Bronchial epithelial cell (primary cell): ENCODE results near the gene PROC. TPM values are rescaled to one million over a fixed set of nuclear protein-coding genes. Genes with fewer than 3 reads are reported as not detected.

ENCODE experiments used
- DNase-seq: peaks from one replicate; pipeline ENCODE4 v3.0.0-alpha.2; 2010; ENCODE audit warnings: low read depth
- FAIRE-seq: peaks from 2 replicates; lab custom pipeline; 2011; peaks lifted over from hg19 to GRCh38; lab: Jason Lieb, UNC
- H3K27me3 ChIP-seq: 2 replicates; pipeline ENCODE4 v1.5.1; 2011; ENCODE audit warnings: low read length; ENCODE audit not compliant: control insufficient read depth, insufficient read depth
- H3K36me3 ChIP-seq: 2 replicates; pipeline ENCODE4 v1.5.1; 2011; ENCODE audit warnings: low read length; ENCODE audit not compliant: control insufficient read depth, insufficient read depth
- H3K4me3 ChIP-seq: 2 replicates; pipeline ENCODE4 v1.5.1; 2011; ENCODE audit warnings: mild to moderate bottlenecking, low read depth, low read length, control low read depth
- CTCF ChIP-seq: IDR thresholded peaks from 2 replicates; pipeline ENCODE4 v1.5.1; 2011; ENCODE audit warnings: mild to moderate bottlenecking, moderate library complexity, low read length, control low read depth, inconsistent platforms; ENCODE audit not compliant: insufficient read depth, severe bottlenecking
- total RNA-seq: library from RNA; depleted of rRNA; stranded (reverse); fragments of >200 nt; gene quantifications from 2 replicates; pipeline ENCODE4 v1.2.1, GENCODE V29; 2014

Gene PROC
- total RNA-seq, 1 donor from 2014 or later = not detected

GRCh38 chr2:127377262-127377661, 41.0 kb upstream of the PROC start:
- no peak for TF ChIP-seq CTCF
- DNase-seq (no peak), FAIRE-seq (no peak)
- Histone ChIP-seq H3K36me3 (no peaks in the 10 kb centered on the region), H3K4me3 (no peak overlapping the region), H3K27me3 (no peaks in the 10 kb centered on the region)

- Histone ChIP-seq H3K36me3 (no peaks in the 10 kb centered on the region), H3K27me3 (no peaks in the 10 kb centered on the region), H3K4me3 (no peak overlapping the region)
- no peak for TF ChIP-seq CTCF
- FAIRE-seq (no peak), DNase-seq (no peak)
These were observed 39.5 kb upstream of the PROC start for GRCh38 chr2:127378720-127379119.

GRCh38 chr2:127379712-127380355, 38.4 kb upstream of the PROC start:
- no peak for TF ChIP-seq CTCF
- H3K4me3 ChIP-seq = no peak overlapping the region
- DNase-seq (no peak), FAIRE-seq (no peak)
- H3K36me3 ChIP-seq = no peaks in the 10 kb centered on the region
- no peaks in the 10 kb centered on the region for H3K27me3 ChIP-seq

- FAIRE-seq (no peak), DNase-seq (no peak)
- Histone ChIP-seq H3K36me3 (no peaks in the 10 kb centered on the region), H3K4me3 (no peak overlapping the region), H3K27me3 (no peaks in the 10 kb centered on the region)
- TF ChIP-seq CTCF = no peak
These were observed 36.5 kb upstream of the PROC start for GRCh38 chr2:127381762-127382161.

GRCh38 chr2:127382831-127383230, 35.4 kb upstream of the PROC start:
- no peak for DNase-seq
- Histone ChIP-seq H3K36me3 (no peaks in the 10 kb centered on the region), H3K27me3 (no peaks in the 10 kb centered on the region), H3K4me3 (no peak overlapping the region)
- peak; percentile 40 for FAIRE-seq
- no peak for TF ChIP-seq CTCF

GRCh38 chr2:127384529-127384928, 33.7 kb upstream of the PROC start:
- TF ChIP-seq CTCF = no peak
- no peak overlapping the region for H3K4me3 ChIP-seq
- no peak for FAIRE-seq

More at GRCh38 chr2:127384529-127384928, 33.7 kb upstream of the PROC start:
- Histone ChIP-seq H3K36me3 (no peaks in the 10 kb centered on the region), H3K27me3 (no peaks in the 10 kb centered on the region)
- no peak for DNase-seq
